Upper lobe of left lung (tissue), 4 donors: ENCODE results near the gene IL6ST.

Experiments used
- POLR2A ChIP-seq, 4 donors: fragments of 450-650 bp; IDR thresholded peaks; one replicate each; pipeline ENCODE4 v1.5.1; 2016 to 2017; ENCODE audit warnings: antibody characterized with exemption in 4 of 4, mild to moderate bottlenecking in 2 of 4
- POLR2AphosphoS5 ChIP-seq, 2 donors: sonication (generic); formaldehyde crosslinking; IDR thresholded peaks; one replicate each; pipeline ENCODE4 v1.5.1; 2017; ENCODE audit warnings: antibody characterized with exemption in 2 of 2
- TF ChIP-seq, protein P1 (sequence below), 6 experiments: fragments of 450-650 bp in 4 of 6; fragments of 200-600 bp in 2 of 6; sonication (generic) in 2 of 6; IDR thresholded peaks; one replicate each; pipeline ENCODE4 v1.5.1; 2016 to 2019; ENCODE audit warnings: antibody characterized with exemption in 6 of 6

DNA sequence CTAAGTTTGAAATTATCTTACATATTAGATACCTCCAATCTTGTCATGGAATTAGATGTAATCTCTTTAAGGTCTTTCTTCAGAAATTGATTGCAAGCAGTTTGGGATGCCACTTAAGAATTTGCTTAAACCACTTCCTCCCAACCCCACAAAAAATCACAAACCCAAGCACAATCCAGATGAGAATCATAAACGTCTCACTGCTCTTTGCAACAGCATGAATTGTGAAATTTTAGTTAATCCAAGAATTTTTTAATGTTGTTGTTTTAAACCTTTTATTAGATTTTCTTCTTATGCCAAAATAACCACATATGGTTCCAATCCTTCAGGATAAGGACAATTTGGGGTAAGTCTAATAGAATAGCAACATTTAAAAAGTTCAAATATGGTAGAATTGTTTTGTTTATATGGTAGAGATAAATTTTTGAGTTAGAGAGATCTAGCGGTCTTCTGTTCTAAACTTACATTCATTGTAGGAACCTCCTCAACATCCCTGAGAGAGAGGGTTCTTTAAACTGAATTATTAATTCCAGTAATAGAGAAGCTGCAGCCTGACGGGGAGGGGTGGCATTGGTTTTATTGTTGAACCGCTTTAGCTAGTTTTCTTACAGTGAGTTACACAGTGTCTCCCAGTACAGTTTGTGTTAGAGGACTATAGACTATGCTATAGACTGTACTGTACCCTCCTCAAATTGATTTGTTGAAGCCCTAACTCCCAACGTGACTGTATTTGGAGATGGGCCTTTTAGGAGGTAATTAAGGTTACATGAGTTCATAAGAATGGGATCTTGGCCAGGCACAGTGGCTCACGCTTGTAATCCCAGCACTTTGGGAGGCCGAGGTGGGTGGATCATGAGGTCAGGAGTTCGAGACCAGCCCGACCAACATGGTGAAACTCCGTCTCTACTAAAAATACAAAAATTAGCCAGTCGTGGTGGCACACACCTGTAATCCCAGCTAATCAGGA is 24.8 kb upstream of the IL6ST start:
- TF ChIP-seq, protein P1, sequence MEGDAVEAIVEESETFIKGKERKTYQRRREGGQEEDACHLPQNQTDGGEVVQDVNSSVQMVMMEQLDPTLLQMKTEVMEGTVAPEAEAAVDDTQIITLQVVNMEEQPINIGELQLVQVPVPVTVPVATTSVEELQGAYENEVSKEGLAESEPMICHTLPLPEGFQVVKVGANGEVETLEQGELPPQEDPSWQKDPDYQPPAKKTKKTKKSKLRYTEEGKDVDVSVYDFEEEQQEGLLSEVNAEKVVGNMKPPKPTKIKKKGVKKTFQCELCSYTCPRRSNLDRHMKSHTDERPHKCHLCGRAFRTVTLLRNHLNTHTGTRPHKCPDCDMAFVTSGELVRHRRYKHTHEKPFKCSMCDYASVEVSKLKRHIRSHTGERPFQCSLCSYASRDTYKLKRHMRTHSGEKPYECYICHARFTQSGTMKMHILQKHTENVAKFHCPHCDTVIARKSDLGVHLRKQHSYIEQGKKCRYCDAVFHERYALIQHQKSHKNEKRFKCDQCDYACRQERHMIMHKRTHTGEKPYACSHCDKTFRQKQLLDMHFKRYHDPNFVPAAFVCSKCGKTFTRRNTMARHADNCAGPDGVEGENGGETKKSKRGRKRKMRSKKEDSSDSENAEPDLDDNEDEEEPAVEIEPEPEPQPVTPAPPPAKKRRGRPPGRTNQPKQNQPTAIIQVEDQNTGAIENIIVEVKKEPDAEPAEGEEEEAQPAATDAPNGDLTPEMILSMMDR (IDR thresholded peaks at IDR 0.05), result no peak
- TF ChIP-seq POLR2A (IDR thresholded peaks at IDR 0.05) (no peak), POLR2AphosphoS5 (IDR thresholded peaks at IDR 0.05) (no peak)
